Peyer's patch (tissue), 4 donors: Measurements from ENCODE around the gene SMIM12.

Experiments used
- POLR2A ChIP-seq, 2 donors: fragments of 450-650 bp; IDR thresholded peaks; one replicate each; pipeline ENCODE4 v1.5.1; 2017; ENCODE audit warnings: antibody characterized with exemption in 2 of 2, mild to moderate bottlenecking in 2 of 2, moderate library complexity in 2 of 2
- TF ChIP-seq, protein P1 (sequence below), 6 experiments: fragments of 450-650 bp in 4 of 6; fragments of 200-600 bp in 2 of 6; sonication (generic) in 1 of 6; IDR thresholded peaks; one replicate each; pipeline ENCODE4 v1.5.1; 2017 to 2019; ENCODE audit warnings: antibody characterized with exemption in 6 of 6, mild to moderate bottlenecking in 3 of 6, moderate library complexity in 1 of 6

DNA sequence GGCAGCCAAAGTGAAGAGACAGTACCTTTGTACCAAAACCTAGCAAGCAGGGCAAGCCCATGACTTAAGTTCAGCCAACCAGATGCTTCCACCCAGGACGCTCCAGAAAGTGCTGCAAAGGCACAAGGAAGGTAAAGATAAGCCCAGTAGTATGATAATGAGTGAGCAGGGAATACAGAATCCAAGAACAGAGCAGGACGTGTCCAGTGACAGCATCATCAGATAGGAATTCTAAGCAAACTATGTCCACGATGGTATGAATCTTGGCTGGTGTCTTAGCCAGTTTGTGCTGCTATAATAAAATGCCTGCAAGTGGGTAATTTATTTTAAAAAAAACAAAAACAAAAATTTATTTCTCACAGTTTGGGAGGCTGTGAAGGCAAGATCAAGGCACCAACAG, 53.2 kb downstream of the SMIM12 start:
- TF ChIP-seq, protein P1, sequence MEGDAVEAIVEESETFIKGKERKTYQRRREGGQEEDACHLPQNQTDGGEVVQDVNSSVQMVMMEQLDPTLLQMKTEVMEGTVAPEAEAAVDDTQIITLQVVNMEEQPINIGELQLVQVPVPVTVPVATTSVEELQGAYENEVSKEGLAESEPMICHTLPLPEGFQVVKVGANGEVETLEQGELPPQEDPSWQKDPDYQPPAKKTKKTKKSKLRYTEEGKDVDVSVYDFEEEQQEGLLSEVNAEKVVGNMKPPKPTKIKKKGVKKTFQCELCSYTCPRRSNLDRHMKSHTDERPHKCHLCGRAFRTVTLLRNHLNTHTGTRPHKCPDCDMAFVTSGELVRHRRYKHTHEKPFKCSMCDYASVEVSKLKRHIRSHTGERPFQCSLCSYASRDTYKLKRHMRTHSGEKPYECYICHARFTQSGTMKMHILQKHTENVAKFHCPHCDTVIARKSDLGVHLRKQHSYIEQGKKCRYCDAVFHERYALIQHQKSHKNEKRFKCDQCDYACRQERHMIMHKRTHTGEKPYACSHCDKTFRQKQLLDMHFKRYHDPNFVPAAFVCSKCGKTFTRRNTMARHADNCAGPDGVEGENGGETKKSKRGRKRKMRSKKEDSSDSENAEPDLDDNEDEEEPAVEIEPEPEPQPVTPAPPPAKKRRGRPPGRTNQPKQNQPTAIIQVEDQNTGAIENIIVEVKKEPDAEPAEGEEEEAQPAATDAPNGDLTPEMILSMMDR (IDR thresholded peaks at IDR 0.05) = no peak
- TF ChIP-seq POLR2A (IDR thresholded peaks at IDR 0.05) = no peak
